Measurements from ENCODE around the gene TMF1.
A peak's percentile ranks its signal among the peaks of the same experiment; 100 is the strongest.

TMF1 gene

GRCh38 chr3:69085168-69085832 lies 33.2 kb upstream of the TMF1 start:
- DNase-seq (ENCODE audit: extremely low read depth, low read depth): no peak
- TF ChIP-seq CTCF (IDR thresholded peaks at IDR 0.05; ENCODE audit: low read depth, low read length): no peak

- no peak for TF ChIP-seq CTCF (IDR thresholded peaks at IDR 0.05; ENCODE audit: low read depth, low read length)
- DNase-seq (ENCODE audit: extremely low read depth, low read depth): peak; percentile 87
Observed at GRCh38 chr3:69084326-69085167, 32.4 kb upstream of the TMF1 start, which contains the start of gene ARL6IP5. TSS of gene ARL6IP5 (plus strand) at chr3:69084937. CDS start at chr3:69085048, 111 bp downstream.

- TF ChIP-seq CTCF (IDR thresholded peaks at IDR 0.05; ENCODE audit: low read depth, low read length): no peak
- DNase-seq (ENCODE audit: extremely low read depth, low read depth): peak; percentile 49
Observed at GRCh38 chr3:69082805-69083204, 30.7 kb upstream of the TMF1 start.

GRCh38 chr3:69082361-69082760 lies 30.2 kb upstream of the TMF1 start:
- DNase-seq (ENCODE audit: extremely low read depth, low read depth): no peak

GRCh38 chr3:69081583-69082262 lies 29.6 kb upstream of the TMF1 start:
- TF ChIP-seq CTCF (IDR thresholded peaks at IDR 0.05; ENCODE audit: low read depth, low read length): no peak
- no peak for DNase-seq (ENCODE audit: extremely low read depth, low read depth)

More at GRCh38 chr3:69082361-69082760, 30.2 kb upstream of the TMF1 start:
- TF ChIP-seq CTCF (IDR thresholded peaks at IDR 0.05; ENCODE audit: low read depth, low read length): no peak

- no peak for TF ChIP-seq CTCF (IDR thresholded peaks at IDR 0.05; ENCODE audit: low read depth, low read length)
- DNase-seq (ENCODE audit: extremely low read depth, low read depth): peak; percentile 49
Observed at GRCh38 chr3:69080233-69080920, 28.2 kb upstream of the TMF1 start, which contains the start of gene UBA3. TSS of gene UBA3 (minus strand) at chr3:69080365. CDS start at chr3:69080353, 12 bp downstream.
